ENCODE data around the gene GOLPH3. TPM values are rescaled to one million over a fixed set of nuclear protein-coding genes. Genes with fewer than 3 reads are reported as not detected.
A peak's percentile ranks its signal among the peaks of the same experiment; 100 is the strongest.

Gene GOLPH3
- total RNA-seq, 2 donors from 2014 or later: 118 to 259 TPM

DNA sequence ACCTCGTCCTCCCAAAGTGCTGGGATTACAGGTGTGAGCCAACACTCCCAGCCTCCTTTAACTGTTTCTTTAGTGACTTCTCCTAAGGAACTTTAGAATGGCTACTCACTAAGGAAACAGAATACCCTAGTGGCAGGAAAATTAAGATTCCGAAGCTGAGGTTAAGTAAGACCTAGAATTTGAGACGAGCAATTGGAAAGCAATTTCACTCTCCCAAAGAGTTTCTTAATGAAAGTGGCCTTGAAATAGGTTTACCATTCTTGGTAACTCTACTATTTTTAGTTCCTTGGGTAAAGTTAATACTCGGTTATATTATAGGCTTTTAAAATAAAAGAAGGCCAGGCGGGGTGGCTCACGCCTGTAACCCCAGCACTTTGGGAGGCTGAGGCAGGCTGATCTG is 22.9 kb upstream of the GOLPH3 start:
- Histone ChIP-seq H3K36me3 (no peaks in the 10 kb centered on the region), H3K4me1 (replicated peaks) (no peaks in the 10 kb centered on the region), H3K9me3 (no peaks in the 10 kb centered on the region), H3K27me3 (replicated peaks; ENCODE audit: insufficient read depth) (no peaks in the 10 kb centered on the region), H3K27ac (no peak overlapping the region), H3K4me3 (no peak overlapping the region)
- DNase-seq (ENCODE audit: low spot score): no peak
- intact Hi-C loops (cut with DNase I): no loop called here
- WGBS: 83% methylated on average over 6 of the region's 6 CpGs
- TF ChIP-seq POLR2A (IDR thresholded peaks at IDR 0.05) (no peak), POLR2AphosphoS5 (IDR thresholded peaks at IDR 0.05) (no peak)
- TF ChIP-seq, protein P1, sequence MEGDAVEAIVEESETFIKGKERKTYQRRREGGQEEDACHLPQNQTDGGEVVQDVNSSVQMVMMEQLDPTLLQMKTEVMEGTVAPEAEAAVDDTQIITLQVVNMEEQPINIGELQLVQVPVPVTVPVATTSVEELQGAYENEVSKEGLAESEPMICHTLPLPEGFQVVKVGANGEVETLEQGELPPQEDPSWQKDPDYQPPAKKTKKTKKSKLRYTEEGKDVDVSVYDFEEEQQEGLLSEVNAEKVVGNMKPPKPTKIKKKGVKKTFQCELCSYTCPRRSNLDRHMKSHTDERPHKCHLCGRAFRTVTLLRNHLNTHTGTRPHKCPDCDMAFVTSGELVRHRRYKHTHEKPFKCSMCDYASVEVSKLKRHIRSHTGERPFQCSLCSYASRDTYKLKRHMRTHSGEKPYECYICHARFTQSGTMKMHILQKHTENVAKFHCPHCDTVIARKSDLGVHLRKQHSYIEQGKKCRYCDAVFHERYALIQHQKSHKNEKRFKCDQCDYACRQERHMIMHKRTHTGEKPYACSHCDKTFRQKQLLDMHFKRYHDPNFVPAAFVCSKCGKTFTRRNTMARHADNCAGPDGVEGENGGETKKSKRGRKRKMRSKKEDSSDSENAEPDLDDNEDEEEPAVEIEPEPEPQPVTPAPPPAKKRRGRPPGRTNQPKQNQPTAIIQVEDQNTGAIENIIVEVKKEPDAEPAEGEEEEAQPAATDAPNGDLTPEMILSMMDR (IDR thresholded peaks at IDR 0.05): no peak

DNA sequence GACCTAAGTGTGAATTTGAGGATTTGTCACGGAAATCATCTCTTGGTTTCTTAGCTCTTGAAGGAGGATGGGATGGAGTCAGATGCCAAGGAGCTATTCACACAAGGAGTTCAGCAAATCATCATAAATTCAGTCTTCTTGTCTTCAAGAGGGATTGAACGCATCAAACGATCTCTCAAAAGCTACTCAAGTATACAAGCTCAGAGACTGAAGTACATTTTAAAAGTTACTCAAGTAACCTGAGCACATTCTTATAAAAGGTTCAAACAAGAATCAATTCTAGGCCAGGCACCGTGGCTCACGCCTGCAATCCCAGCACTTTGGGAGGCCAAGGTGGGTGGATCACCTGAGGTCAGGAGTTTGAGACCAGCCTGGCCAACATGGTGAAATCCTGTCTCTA is 21.1 kb upstream of the GOLPH3 start:
- 90% methylated on average over 5 of the region's 5 CpGs for WGBS
- Histone ChIP-seq H3K27me3 (replicated peaks; ENCODE audit: insufficient read depth) (no peaks in the 10 kb centered on the region), H3K4me1 (replicated peaks) (no peaks in the 10 kb centered on the region), H3K27ac (no peak overlapping the region), H3K9me3 (no peaks in the 10 kb centered on the region), H3K4me3 (no peak overlapping the region), H3K36me3 (no peaks in the 10 kb centered on the region)
- intact Hi-C loops (cut with DNase I): no loop called here
- TF ChIP-seq POLR2AphosphoS5 (IDR thresholded peaks at IDR 0.05) (no peak), POLR2A (IDR thresholded peaks at IDR 0.05) (no peak)
- TF ChIP-seq, protein P1 (IDR thresholded peaks at IDR 0.05): no peak
- DNase-seq (ENCODE audit: low spot score): no peak

DNA sequence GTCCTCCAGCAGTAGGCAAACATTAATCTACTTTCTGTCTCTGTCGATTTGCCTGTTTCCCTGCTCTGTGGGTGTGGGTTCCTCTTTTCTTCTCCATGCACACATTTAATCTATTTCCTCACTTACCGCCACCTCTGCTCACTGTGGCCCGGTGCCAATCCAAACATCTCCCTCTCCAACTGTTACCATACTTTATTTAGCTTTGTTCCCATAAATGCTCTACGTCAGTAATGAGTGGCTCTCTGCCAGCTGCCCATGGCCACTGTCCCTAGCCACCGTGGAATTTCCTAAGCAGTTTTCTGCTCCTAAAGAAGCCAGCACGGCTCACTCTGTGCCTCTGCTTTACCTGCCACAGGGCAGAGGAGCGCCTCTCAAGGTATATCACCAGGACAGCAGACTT is 19.5 kb upstream of the GOLPH3 start:
- TF ChIP-seq POLR2AphosphoS5 (IDR thresholded peaks at IDR 0.05): peak; percentile 97
- TF ChIP-seq POLR2A (IDR thresholded peaks at IDR 0.05): no peak
- TF ChIP-seq, protein P1 (IDR thresholded peaks at IDR 0.05): no peak
- Histone ChIP-seq H3K4me3 (peak overlapping the region in 1 of 2 donors; percentile 18), H3K4me1 (replicated peaks) (no peaks in the 10 kb centered on the region), H3K27me3 (replicated peaks; ENCODE audit: insufficient read depth) (no peaks in the 10 kb centered on the region), H3K9me3 (no peaks in the 10 kb centered on the region), H3K36me3 (no peaks in the 10 kb centered on the region), H3K27ac (peak overlapping the region; percentile 82 to 87)
- WGBS: 2% methylated on average over 7 of the region's 7 CpGs
- peak; percentile 98 for DNase-seq (ENCODE audit: low spot score)
- intact Hi-C loops (cut with DNase I): no loop called here

DNA sequence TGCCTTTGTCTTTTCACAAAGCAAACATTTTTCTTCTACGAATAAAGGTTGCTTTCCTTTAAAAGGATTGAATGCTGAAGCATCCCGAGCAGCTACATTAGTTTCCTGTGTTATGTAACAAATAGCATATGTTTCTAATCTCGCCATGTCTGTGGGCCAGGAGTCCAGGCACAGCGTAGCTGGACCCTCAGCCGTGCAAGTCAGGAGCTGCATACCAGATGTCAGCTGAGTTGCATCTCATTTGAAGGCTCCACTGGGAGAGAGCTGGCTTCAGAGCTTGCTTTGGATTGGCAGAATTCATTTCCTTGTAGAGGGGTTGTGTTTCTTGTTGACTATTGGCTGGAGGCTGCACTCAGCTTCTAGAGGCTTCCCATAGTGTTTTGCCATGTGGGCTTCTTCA is 16.0 kb upstream of the GOLPH3 start:
- H3K9me3 ChIP-seq: no peaks in the 10 kb centered on the region
- TF ChIP-seq POLR2AphosphoS5 (IDR thresholded peaks at IDR 0.05) (peak; percentile 18), POLR2A (IDR thresholded peaks at IDR 0.05) (no peak)
- WGBS: 50% methylated on average over 5 of the region's 5 CpGs
- no peaks in the 10 kb centered on the region for H3K27me3 ChIP-seq (replicated peaks; ENCODE audit: insufficient read depth)
- intact Hi-C loops (cut with DNase I): no loop called here
- no peaks in the 10 kb centered on the region for H3K4me1 ChIP-seq (replicated peaks)
- H3K4me3 ChIP-seq: no peak overlapping the region
- no peak for DNase-seq (ENCODE audit: low spot score)
- no peaks in the 10 kb centered on the region for H3K36me3 ChIP-seq
- H3K27ac ChIP-seq: peak overlapping the region in 1 of 2 donors; percentile 3

DNA sequence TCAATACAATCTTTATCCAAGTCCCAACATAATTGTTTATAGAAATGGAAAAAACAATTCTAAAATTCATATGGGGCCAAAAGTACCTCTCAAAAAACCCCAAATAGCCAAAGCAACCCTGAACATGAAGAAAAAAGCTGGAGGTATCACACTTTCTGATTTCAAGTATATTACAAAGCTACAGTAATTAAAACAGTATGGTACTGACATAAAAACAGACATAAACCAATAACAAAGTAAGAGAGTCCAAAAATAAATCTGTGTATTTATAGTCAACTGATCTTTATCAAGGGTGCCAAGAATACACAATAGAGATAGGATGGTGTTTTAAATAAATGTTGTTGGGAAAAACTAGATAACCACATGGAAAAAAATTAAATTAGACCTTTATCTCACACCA is 13.6 kb upstream of the GOLPH3 start:
- TF ChIP-seq POLR2AphosphoS5 (IDR thresholded peaks at IDR 0.05): no peak
- TF ChIP-seq POLR2A (IDR thresholded peaks at IDR 0.05): no peak
- TF ChIP-seq, protein P1 (IDR thresholded peaks at IDR 0.05): no peak
- no peaks in the 10 kb centered on the region for H3K36me3 ChIP-seq
- no peaks in the 10 kb centered on the region for H3K4me1 ChIP-seq (replicated peaks)
- no peaks in the 10 kb centered on the region for H3K27me3 ChIP-seq (replicated peaks; ENCODE audit: insufficient read depth)
- no peak overlapping the region for H3K4me3 ChIP-seq
- no peak overlapping the region for H3K27ac ChIP-seq
- DNase-seq (ENCODE audit: low spot score): no peak
- intact Hi-C loops (cut with DNase I): no loop called here
- no peaks in the 10 kb centered on the region for H3K9me3 ChIP-seq

Data from prostate gland (tissue), 2 donors.